ENCODE data around the gene SCRN2. TPM values are rescaled to one million over a fixed set of nuclear protein-coding genes. Genes with fewer than 3 reads are reported as not detected.

SCRN2 gene
- total RNA-seq (2022), result 15.7 and 16.2 TPM in 2 replicates
- Bru-seq, nascent RNA, result percentile 49 among the genes with signal in this experiment
- percentile 53 among the genes with signal in this experiment for BruChase-seq, experiment 1, labeled RNA remaining after a 6-hour chase
- percentile 55 among the genes with signal in this experiment for BruChase-seq, experiment 2, labeled RNA remaining after a 2-hour chase
- long read RNA-seq, transcript SCRN2-202 (7 exons, 1,779 nt), result minor isoform, 6 of 41 reads
- long read RNA-seq, transcript SCRN2-201 (8 exons, 1,548 nt), result major isoform, 21 of 41 reads
- long read RNA-seq, partial matches to known transcripts, result 1 of 41 reads
- long read RNA-seq, other reads (novel, unspliced or antisense), result 12 of 41 reads

DNA sequence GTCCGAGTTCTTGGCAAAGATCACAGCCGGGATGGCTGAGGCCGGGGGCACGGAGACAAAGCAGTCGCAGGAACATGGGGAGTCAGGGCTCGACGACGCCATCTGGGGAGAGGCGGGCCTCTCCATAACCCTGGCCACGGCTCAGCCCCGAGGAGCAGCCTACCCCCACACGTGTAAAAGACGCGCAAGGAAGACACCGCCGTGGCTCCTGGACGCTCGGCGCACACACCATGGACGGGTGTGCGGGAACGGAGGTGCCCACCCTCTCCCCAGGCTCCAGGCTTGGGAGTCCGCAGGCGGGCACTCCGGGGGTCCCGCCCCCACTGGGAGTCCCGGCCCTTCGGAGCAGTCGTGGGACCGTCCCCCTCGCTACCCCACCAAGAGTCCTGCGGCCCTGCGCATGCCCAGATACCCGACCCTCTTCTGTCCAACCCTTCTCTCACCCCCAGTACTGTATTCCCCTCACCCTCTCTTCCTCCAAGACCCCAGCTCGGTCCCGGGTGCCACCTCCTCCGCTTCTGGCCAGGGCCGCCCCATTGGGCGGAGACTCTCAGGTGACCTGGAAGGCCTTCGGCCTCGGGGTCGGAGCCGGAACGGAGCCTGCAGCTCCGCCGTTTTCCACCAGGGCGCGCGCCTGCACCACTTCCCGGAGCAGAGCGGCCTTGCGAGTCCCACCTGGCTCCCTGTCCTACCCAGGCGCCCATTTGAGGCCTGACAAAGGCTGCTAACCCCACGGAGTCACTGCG, at the start of gene SCRN2:
SCRN2 (minus strand) TSS at position 532 of the 746 bp plus-strand sequence; CDS start at position 102, 430 bp downstream.
- intact Hi-C loops (cut with micrococcal nuclease), result no loop called here
- Mint-ChIP-seq H3K27me3 (ENCODE audit: insufficient read depth, unreplicated experiment) (no peaks in the 10 kb centered on the region), H3K4me1 (ENCODE audit: insufficient read depth, unreplicated experiment) (peaks cover 7% of the 10 kb centered on the region), H3K9me3 (ENCODE audit: unreplicated experiment) (no peaks in the 10 kb centered on the region), H3K36me3 (ENCODE audit: insufficient read depth, unreplicated experiment) (no peaks in the 10 kb centered on the region), H3K27ac (ENCODE audit: low read depth, unreplicated experiment) (peak within 1 kb of the TSS; percentile 65), H3K4me3 (ENCODE audit: unreplicated experiment) (peak within 1 kb of the TSS; percentile 81)
- BruUV-seq (replicated peaks), result TSS peak; percentile 45
- ChIA-PET CTCF (interaction anchor here (0.6 to 18.5 kb wide), 23 partner anchors 9 to 301 kb away, joined by 3 to 523 read pairs (median 4); partner anchors contain the start of genes CDK5RAP3, LRRC46, MRPL10 and PNPO), POLR2A (interaction anchor here (0.5 to 8.0 kb wide), 16 partner anchors 9 to 709 kb away, joined by 3 to 178 read pairs (median 4); partner anchors contain the start of genes LRRC46, MRPL10, NFE2L1 and PNPO)
- DNase-seq (ENCODE audit: unreplicated experiment), result peak; percentile 88
- peak; percentile 99 for TF ChIP-seq CTCF (IDR thresholded peaks at IDR 0.05; ENCODE audit: unreplicated experiment)

DNA sequence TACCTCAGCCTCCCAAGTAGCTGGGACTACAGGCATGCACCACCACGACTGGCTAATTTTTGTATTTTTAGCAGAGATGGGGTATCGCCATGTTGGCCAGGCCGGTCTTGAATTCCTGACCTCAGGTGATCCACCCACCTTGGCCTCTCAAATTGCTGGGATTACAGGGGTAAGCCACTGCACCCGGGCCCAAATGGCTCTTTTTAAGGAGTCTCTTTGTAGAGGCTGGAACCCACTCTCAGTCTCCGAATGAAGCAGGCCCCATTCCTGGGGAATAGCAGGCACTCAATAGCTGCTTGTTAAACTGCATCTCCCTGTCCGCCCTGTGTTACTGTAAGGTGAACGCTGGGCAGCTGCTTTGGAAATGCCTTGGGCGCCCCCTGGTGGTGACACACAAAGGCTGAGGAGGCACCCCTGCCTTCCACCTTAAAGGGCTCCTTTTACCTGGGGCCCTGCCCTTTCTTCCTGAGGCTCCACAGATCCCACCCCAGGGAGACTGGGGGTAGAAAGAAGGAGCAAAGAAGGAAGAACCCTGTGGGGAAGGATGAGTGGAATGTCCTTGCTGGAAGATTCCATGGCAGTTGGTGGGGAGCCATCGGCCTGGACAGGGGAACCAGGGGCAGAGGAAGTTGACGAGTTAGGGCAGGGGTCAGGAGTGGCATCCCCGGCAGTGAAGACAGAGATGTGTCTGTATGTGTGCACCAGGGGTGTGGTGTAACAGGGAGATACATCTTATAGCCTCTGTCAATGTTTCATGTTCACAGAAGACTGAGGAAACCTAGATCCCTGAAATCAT, 48.9 kb upstream of the SCRN2 start:
- ChIA-PET CTCF (interaction anchor here (0.5 to 15.4 kb wide), 23 partner anchors 9 to 1780 kb away, joined by 3 to 523 read pairs (median 4); partner anchors contain the start of genes PNPO, SCRN2 and SP6), POLR2A (interaction anchor here (0.6 to 9.4 kb wide), 10 partner anchors 14 to 81 kb away, joined by 3 to 178 read pairs (median 4); partner anchors contain the start of genes CDK5RAP3, MRPL10, PNPO and SCRN2)
- BruUV-seq (replicated peaks), result no TSS peak
- Mint-ChIP-seq H3K4me1 (ENCODE audit: insufficient read depth, unreplicated experiment) (peaks cover 15% of the 10 kb centered on the region), H3K4me3 (ENCODE audit: unreplicated experiment) (no peak overlapping the region), H3K36me3 (ENCODE audit: insufficient read depth, unreplicated experiment) (peaks cover 10% of the 10 kb centered on the region), H3K27me3 (ENCODE audit: insufficient read depth, unreplicated experiment) (no peaks in the 10 kb centered on the region), H3K27ac (ENCODE audit: low read depth, unreplicated experiment) (no peak overlapping the region), H3K9me3 (ENCODE audit: unreplicated experiment) (no peaks in the 10 kb centered on the region)
- DNase-seq (ENCODE audit: unreplicated experiment), result peak; percentile 81
- peak; percentile 90 for TF ChIP-seq CTCF (IDR thresholded peaks at IDR 0.05; ENCODE audit: unreplicated experiment)
- intact Hi-C loops (cut with micrococcal nuclease), result loop anchor here (1.0 kb wide), 2 partner anchors 47 to 128 kb away; no protein-coding TSS in a partner anchor

GRCh38 chr17:47888293-47888692, 47.2 kb upstream of the SCRN2 start:
- ChIA-PET CTCF (interaction anchor here (0.5 to 15.4 kb wide), 7 partner anchors 16 to 1840 kb away, joined by 3 to 523 read pairs (median 4); partner anchors contain the start of genes SCRN2 and SP6), POLR2A (interaction anchor here (9.4 kb wide), 1 partner anchor 45 kb away, joined by 178 read pairs; the partner anchor contains the start of gene SCRN2)
- Mint-ChIP-seq H3K9me3 (ENCODE audit: unreplicated experiment) (no peaks in the 10 kb centered on the region), H3K27me3 (ENCODE audit: insufficient read depth, unreplicated experiment) (no peaks in the 10 kb centered on the region), H3K4me1 (ENCODE audit: insufficient read depth, unreplicated experiment) (no peaks in the 10 kb centered on the region), H3K36me3 (ENCODE audit: insufficient read depth, unreplicated experiment) (peaks cover 5% of the 10 kb centered on the region), H3K27ac (ENCODE audit: low read depth, unreplicated experiment) (no peak overlapping the region), H3K4me3 (ENCODE audit: unreplicated experiment) (no peak overlapping the region)
- intact Hi-C loops (cut with micrococcal nuclease), result no loop called here
- DNase-seq (ENCODE audit: unreplicated experiment), result no peak
- no peak for TF ChIP-seq CTCF (IDR thresholded peaks at IDR 0.05; ENCODE audit: unreplicated experiment)
- no TSS peak for BruUV-seq (replicated peaks)

Measured in MCF 10A (cell line).